ENCODE data around the gene TAF5L.

DNA sequence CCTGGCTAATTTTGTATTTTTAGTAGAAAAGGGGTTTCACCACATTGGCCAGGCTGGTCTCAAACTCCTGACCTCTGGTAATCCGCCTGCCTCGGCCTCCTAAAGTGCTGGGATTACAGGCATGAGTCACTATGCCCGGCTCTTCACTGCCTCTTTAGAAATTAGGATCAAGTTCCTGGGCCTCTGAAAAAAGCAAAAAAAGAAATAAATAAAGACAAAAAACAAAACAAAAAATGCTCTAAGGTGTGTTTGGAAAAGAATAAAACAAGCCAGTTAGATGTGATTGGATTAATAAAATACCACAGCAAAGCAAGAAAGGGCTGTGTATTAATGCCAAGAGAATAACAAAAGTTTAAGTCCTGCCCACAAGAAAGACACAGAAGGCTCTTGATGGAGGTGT is 63.2 kb downstream of the TAF5L start:
- TF ChIP-seq, protein P1, sequence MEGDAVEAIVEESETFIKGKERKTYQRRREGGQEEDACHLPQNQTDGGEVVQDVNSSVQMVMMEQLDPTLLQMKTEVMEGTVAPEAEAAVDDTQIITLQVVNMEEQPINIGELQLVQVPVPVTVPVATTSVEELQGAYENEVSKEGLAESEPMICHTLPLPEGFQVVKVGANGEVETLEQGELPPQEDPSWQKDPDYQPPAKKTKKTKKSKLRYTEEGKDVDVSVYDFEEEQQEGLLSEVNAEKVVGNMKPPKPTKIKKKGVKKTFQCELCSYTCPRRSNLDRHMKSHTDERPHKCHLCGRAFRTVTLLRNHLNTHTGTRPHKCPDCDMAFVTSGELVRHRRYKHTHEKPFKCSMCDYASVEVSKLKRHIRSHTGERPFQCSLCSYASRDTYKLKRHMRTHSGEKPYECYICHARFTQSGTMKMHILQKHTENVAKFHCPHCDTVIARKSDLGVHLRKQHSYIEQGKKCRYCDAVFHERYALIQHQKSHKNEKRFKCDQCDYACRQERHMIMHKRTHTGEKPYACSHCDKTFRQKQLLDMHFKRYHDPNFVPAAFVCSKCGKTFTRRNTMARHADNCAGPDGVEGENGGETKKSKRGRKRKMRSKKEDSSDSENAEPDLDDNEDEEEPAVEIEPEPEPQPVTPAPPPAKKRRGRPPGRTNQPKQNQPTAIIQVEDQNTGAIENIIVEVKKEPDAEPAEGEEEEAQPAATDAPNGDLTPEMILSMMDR (optimal IDR thresholded peaks at IDR 0.05 in 1 of 3, IDR thresholded peaks at IDR 0.05 in 1 of 3, conservative IDR thresholded peaks at IDR 0.05 in 1 of 3; ENCODE audit: extremely low read depth in 1 of 3, insufficient read depth in 2 of 3, low read length in 3 of 3), result no peak
- no peak for TF ChIP-seq EZH2 (IDR thresholded peaks at IDR 0.05; ENCODE audit: low read length)

All from keratinocyte (primary cell).